Liver (tissue), 9 donors: ENCODE results near the gene ITFG1. TPM values are rescaled to one million over a fixed set of nuclear protein-coding genes. Genes with fewer than 3 reads are reported as not detected.
"Not testable (repeated sequence)": the region's sequence is repeated elsewhere in the genome, so short reads cannot be mapped to it uniquely, and the experiment has no call there.

ENCODE experiments used
- DNase-seq: peaks from one replicate; pipeline ENCODE4 v3.0.0-alpha.2; 2017; ENCODE audit warnings: low spot score
- H3K27ac ChIP-seq, 2 donors: one replicate each; pipeline ENCODE4 v1.7.0; 2013; ENCODE audit warnings: inconsistent platforms in 2 of 2, low read length in 2 of 2, control low read depth in 1 of 2, low read depth in 1 of 2, mild to moderate bottlenecking in 1 of 2
- H3K27me3 ChIP-seq, 4 donors: one replicate each; pipeline versions ENCODE4 v1.6.1 to v1.7.0; 2013; ENCODE audit warnings: low read length in 3 of 4, inconsistent platforms in 1 of 4, mild to moderate bottlenecking in 1 of 4, moderate library complexity in 1 of 4; ENCODE audit not compliant: control insufficient read depth in 4 of 4, insufficient read depth in 4 of 4
- H3K36me3 ChIP-seq, 4 donors: one replicate each; pipeline versions ENCODE4 v1.6.1 to v1.7.0; 2013; ENCODE audit warnings: low read length in 3 of 4, mild to moderate bottlenecking in 3 of 4, low read depth in 1 of 4, moderate library complexity in 1 of 4; ENCODE audit not compliant: control insufficient read depth in 4 of 4, insufficient read depth in 3 of 4
- H3K4me1 ChIP-seq, 4 donors: one replicate each; pipeline versions ENCODE4 v1.6.1 to v1.7.0; 2013; ENCODE audit warnings: low read length in 3 of 4, mild to moderate bottlenecking in 3 of 4, moderate library complexity in 1 of 4; ENCODE audit not compliant: control insufficient read depth in 4 of 4, insufficient read depth in 4 of 4
- H3K4me3 ChIP-seq, 3 donors: one replicate each; pipeline versions ENCODE4 v1.6.1 to v1.7.0; 2013; ENCODE audit warnings: low read length in 3 of 3, control low read depth in 1 of 3, low read depth in 1 of 3, mild to moderate bottlenecking in 1 of 3
- H3K9ac ChIP-seq, 2 donors: one replicate each; pipeline ENCODE4 v1.7.0; 2013; ENCODE audit warnings: low read length in 2 of 2, mild to moderate bottlenecking in 2 of 2, moderate library complexity in 2 of 2, control low read depth in 1 of 2, low read depth in 1 of 2
- H3K9me3 ChIP-seq, 4 donors: one replicate each; pipeline versions ENCODE4 v1.6.1 to v1.7.0; 2013; ENCODE audit warnings: low read length in 3 of 4; ENCODE audit not compliant: control insufficient read depth in 4 of 4
- CTCF ChIP-seq: fragments of 150-350 bp; IDR thresholded peaks from 2 replicates; pipeline ENCODE4 v1.5.1; 2017; ENCODE audit warnings: improper control_type of control experiment, low read depth, low read length; ENCODE audit not compliant: missing input control
- FOXA1 ChIP-seq: IDR thresholded peaks from 2 replicates; pipeline ENCODE4 v1.6.1; 2016; ENCODE audit warnings: antibody characterized with exemption
- FOXA2 ChIP-seq: IDR thresholded peaks from 2 replicates; pipeline ENCODE4 v1.6.1; 2016; ENCODE audit warnings: antibody characterized with exemption
- HNF4G ChIP-seq: IDR thresholded peaks from 2 replicates; pipeline ENCODE4 v1.6.1; 2016; ENCODE audit warnings: antibody characterized with exemption
- JUND ChIP-seq, 2 donors: IDR thresholded peaks; 2 replicates each; pipeline ENCODE4 v1.6.1; 2016; ENCODE audit warnings: antibody characterized with exemption in 2 of 2
- NR2F2 ChIP-seq: IDR thresholded peaks from 2 replicates; pipeline ENCODE4 v1.6.1; 2016; ENCODE audit warnings: antibody characterized with exemption
- RAD21 ChIP-seq, 2 donors: IDR thresholded peaks; 2 replicates each; pipeline ENCODE4 v1.6.1; 2016; ENCODE audit warnings: antibody characterized with exemption in 2 of 2, mild to moderate bottlenecking in 2 of 2
- REST ChIP-seq: IDR thresholded peaks from 2 replicates; pipeline ENCODE4 v1.6.1; 2016; ENCODE audit warnings: antibody characterized with exemption, mild to moderate bottlenecking
- WGBS: extraction: QIAGEN DNeasy Blood & Tissue Kit; methylation state at CpG from one replicate; pipeline ENCODE4 v1.1.7; 2013; 5-methylcytosine and 5-hydroxymethylcytosine counted together
- polyA plus RNA-seq, 2 donors: library from polyadenylated mRNA; stranded (reverse) in 1 of 2; unstranded in 1 of 2; fragments of 200-250 nt in 1 of 2; fragments of >200 nt in 1 of 2; fragmentation: Nextera tagmentation in 1 of 2; extraction: Ambion mirVana in 1 of 2; gene quantifications; one replicate each; pipeline versions ENCODE4 v1.2.1 to v1.2.3, GENCODE V29; 2013 to 2015
- total RNA-seq, 2 donors: library from RNA; depleted of rRNA; stranded (reverse); fragments of >200 nt; gene quantifications; one replicate each; pipeline ENCODE4 v1.2.3, GENCODE V29; 2014
- TF ChIP-seq, protein P1 (sequence below): IDR thresholded peaks from 2 replicates; pipeline ENCODE4 v1.6.1; 2016; ENCODE audit warnings: antibody characterized with exemption
- TF ChIP-seq, protein P2 (sequence below): IDR thresholded peaks from 2 replicates; pipeline ENCODE4 v1.6.1; 2016; ENCODE audit warnings: antibody characterized with exemption
- donor health status: healthy.
- donor health status: healthy.
- donor health status: healthy.
- donor health status: healthy.
- donor health status: healthy.

Gene ITFG1
- total and polyA plus RNA-seq, 4 donors = 31.1 to 51.0 (median 36.5) TPM

DNA sequence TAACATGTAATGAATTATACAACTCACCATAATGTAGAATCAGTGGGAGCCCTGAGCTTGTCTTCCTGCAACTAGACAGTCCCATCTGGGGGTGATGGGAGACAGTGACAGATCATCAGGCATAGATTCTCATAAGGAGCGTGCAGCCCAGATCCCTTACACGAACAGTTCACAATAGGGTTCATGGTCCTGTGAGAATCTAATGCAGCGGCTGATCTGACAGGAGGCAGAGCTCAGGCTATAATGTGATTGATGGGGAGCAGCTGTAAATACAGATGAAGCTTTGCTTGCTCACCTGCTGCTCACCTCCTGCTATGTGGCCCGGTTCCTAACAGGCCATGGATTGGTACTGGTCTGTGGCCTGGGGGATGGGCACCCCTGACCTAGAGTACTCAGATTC lies 257.4 kb downstream of the ITFG1 start:
- not testable (repeated sequence) for H3K4me1 ChIP-seq, H3K27me3 ChIP-seq, H3K27ac ChIP-seq, H3K4me3 ChIP-seq, H3K9me3 ChIP-seq, DNase-seq, H3K36me3 ChIP-seq, H3K9ac ChIP-seq
- 96% methylated on average over 4 of the region's 4 CpGs for WGBS

DNA sequence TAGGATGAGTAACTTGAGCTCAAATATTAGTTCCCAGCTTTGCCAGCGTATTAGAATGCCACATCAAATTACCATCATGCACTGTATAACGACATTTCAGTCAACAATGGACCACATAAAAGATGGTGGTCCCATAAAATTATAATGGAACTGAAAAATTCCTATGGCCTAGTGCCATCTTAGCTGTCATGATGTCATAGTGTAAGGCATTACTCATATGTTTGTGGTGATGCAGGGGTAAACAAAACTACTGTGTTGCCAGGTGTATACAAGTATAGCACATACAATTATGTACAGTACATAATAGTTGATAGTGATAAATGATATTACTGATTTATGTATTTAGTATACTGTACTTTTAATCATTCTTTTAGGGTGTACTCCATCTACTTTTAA lies 262.7 kb downstream of the ITFG1 start:
- H3K27ac ChIP-seq = no peak overlapping the region
- no peaks in the 10 kb centered on the region for H3K4me1 ChIP-seq
- no peak for DNase-seq
- H3K27me3 ChIP-seq = no peaks in the 10 kb centered on the region
- H3K36me3 ChIP-seq = no peaks in the 10 kb centered on the region
- H3K9ac ChIP-seq = no peak overlapping the region
- 99% methylated on average over 2 of the region's 2 CpGs for WGBS
- no peak overlapping the region for H3K4me3 ChIP-seq
- no peaks in the 10 kb centered on the region for H3K9me3 ChIP-seq
- TF ChIP-seq, protein P1, sequence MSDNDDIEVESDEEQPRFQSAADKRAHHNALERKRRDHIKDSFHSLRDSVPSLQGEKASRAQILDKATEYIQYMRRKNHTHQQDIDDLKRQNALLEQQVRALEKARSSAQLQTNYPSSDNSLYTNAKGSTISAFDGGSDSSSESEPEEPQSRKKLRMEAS = no peak
- no peak for TF ChIP-seq FOXA1
- TF ChIP-seq, protein P2, sequence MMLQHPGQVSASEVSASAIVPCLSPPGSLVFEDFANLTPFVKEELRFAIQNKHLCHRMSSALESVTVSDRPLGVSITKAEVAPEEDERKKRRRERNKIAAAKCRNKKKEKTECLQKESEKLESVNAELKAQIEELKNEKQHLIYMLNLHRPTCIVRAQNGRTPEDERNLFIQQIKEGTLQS = no peak
- no peak for TF ChIP-seq REST
- no peak for TF ChIP-seq FOXA2
- no peak for TF ChIP-seq HNF4G
- TF ChIP-seq CTCF = no peak
- no peak for TF ChIP-seq JUND (IDR thresholded peaks at IDR 0.05)
- TF ChIP-seq NR2F2 = no peak
- TF ChIP-seq RAD21 (IDR thresholded peaks at IDR 0.05) = no peak

GRCh38 chr16:47197536-47198179 lies 263.2 kb downstream of the ITFG1 start:
- no peak for DNase-seq
- H3K4me1 ChIP-seq = no peaks in the 10 kb centered on the region
- no peak overlapping the region for H3K9ac ChIP-seq
- 94% methylated on average over 6 of the region's 6 CpGs for WGBS
- H3K9me3 ChIP-seq = no peaks in the 10 kb centered on the region
- no peak overlapping the region for H3K27ac ChIP-seq
- TF ChIP-seq, protein P2 = no peak
- H3K27me3 ChIP-seq = no peaks in the 10 kb centered on the region
- no peaks in the 10 kb centered on the region for H3K36me3 ChIP-seq
- H3K4me3 ChIP-seq = no peak overlapping the region
